Ovary (tissue), 9 donors: ENCODE data around the gene TSPAN32. TPM values are rescaled to one million over a fixed set of nuclear protein-coding genes. Genes with fewer than 3 reads are reported as not detected.

Source experiments
- DNase-seq, 5 donors: peaks; one replicate each; pipeline ENCODE4 v3.0.0-alpha.2; 2019 to 2020
- H3K27ac ChIP-seq, 2 donors: fragments of 200-600 bp; one replicate each; pipeline versions ENCODE4 v1.5.1 to v1.8.0; 2019 to 2022
- H3K27me3 ChIP-seq: fragments of 200-600 bp; one replicate; pipeline ENCODE4 v1.8.0; 2022
- H3K36me3 ChIP-seq: fragments of 200-600 bp; sonication (generic); one replicate; pipeline ENCODE4 v1.5.1; 2019
- H3K4me1 ChIP-seq: one replicate; pipeline ENCODE4 v1.8.1; 2013; ENCODE audit warnings: mild to moderate bottlenecking, moderate library complexity; ENCODE audit not compliant: insufficient read depth
- H3K4me3 ChIP-seq: fragments of 200-600 bp; sonication (generic); one replicate; pipeline ENCODE4 v1.5.1; 2017
- H3K9me3 ChIP-seq, 2 donors: fragments of 200-600 bp in 1 of 2; sonication (generic) in 1 of 2; one replicate each; pipeline versions ENCODE4 v1.5.1 to v1.8.1; 2013 to 2019; ENCODE audit warnings: mild to moderate bottlenecking in 1 of 2, moderate library complexity in 1 of 2
- EP300 ChIP-seq: sonication (generic); formaldehyde crosslinking; IDR thresholded peaks from one replicate; pipeline ENCODE4 v1.6.1; 2017; ENCODE audit warnings: antibody characterized with exemption
- POLR2A ChIP-seq: fragments of 450-650 bp; IDR thresholded peaks from one replicate; pipeline ENCODE4 v1.6.1; 2017; ENCODE audit warnings: antibody characterized with exemption, mild to moderate bottlenecking, moderate library complexity
- WGBS, 3 donors: extraction: QIAGEN DNeasy Blood & Tissue Kit in 1 of 3; methylation state at CpG; one replicate each; pipeline versions ENCODE4 v1.1.5 to v1.1.7; 2013 to 2017; 5-methylcytosine and 5-hydroxymethylcytosine counted together
- intact Hi-C, 4 donors: fragments of 100-400 bp; cut with DNase I; formaldehyde crosslinking; loops; one replicate each; pipeline versions ENCODE4 v1.11.0 to v1.15.1; 2022 to 2023
- polyA plus RNA-seq, 2 donors: library from polyadenylated mRNA; stranded (reverse); fragments of 200-250 nt in 1 of 2; fragments of 350-450 nt in 1 of 2; fragmentation: Illumina TruSeq in 1 of 2; extraction: RNeasy Lipid Tissue Mini Kit (QIAGEN cat#74804) in 1 of 2; gene quantifications; one replicate each; pipeline ENCODE4 v1.2.3, GENCODE V29; 2013 to 2014
- total RNA-seq, 7 donors: library from RNA; depleted of rRNA in 2 of 7; stranded (reverse); fragments of >200 nt in 2 of 7; fragmentation: NEBNext Ultra II Directional in 3 of 7; extraction: Animal tissue kit (Norgen Biotek cat#: 25700) in 3 of 7; gene quantifications; one replicate each; pipeline versions ENCODE4 v1.1.0 to v1.2.4, GENCODE V29; 2016 to 2023
- TF ChIP-seq, protein P1 (sequence below), 3 donors: fragments of 450-650 bp in 2 of 3; fragments of 200-600 bp in 1 of 3; IDR thresholded peaks; one replicate each; pipeline versions ENCODE4 v1.5.1 to v1.8.0; 2016 to 2022; ENCODE audit warnings: antibody characterized with exemption in 3 of 3, mild to moderate bottlenecking in 1 of 3
- donor health status: DM: no; HTN: no; CAD: no; lungs with moderate emphysema.
- donor health status: DM: no; HTN: no; CAD: no.
- donor health status: Bipolar disorder and iron deficiency.
- donor health status: DM: yes; HTN: yes; CAD: no.
- donor health status: DM: no; HTN: no; CAD: no.
- donor health status: DM: yes; HTN: yes; CAD: no.

TSPAN32 gene
- total and polyA plus RNA-seq, 9 donors = 0.63 to 3.9 (median 1.3) TPM; not detected in 2

- H3K4me1 ChIP-seq = peaks cover 25% of the 10 kb centered on the region
- H3K9me3 ChIP-seq = no peaks in the 10 kb centered on the region
- H3K27ac ChIP-seq = no peak overlapping the region
- DNase-seq = peak in 2 of 5 donors; percentile 28 to 35
- no peaks in the 10 kb centered on the region for H3K27me3 ChIP-seq
- TF ChIP-seq, protein P1, sequence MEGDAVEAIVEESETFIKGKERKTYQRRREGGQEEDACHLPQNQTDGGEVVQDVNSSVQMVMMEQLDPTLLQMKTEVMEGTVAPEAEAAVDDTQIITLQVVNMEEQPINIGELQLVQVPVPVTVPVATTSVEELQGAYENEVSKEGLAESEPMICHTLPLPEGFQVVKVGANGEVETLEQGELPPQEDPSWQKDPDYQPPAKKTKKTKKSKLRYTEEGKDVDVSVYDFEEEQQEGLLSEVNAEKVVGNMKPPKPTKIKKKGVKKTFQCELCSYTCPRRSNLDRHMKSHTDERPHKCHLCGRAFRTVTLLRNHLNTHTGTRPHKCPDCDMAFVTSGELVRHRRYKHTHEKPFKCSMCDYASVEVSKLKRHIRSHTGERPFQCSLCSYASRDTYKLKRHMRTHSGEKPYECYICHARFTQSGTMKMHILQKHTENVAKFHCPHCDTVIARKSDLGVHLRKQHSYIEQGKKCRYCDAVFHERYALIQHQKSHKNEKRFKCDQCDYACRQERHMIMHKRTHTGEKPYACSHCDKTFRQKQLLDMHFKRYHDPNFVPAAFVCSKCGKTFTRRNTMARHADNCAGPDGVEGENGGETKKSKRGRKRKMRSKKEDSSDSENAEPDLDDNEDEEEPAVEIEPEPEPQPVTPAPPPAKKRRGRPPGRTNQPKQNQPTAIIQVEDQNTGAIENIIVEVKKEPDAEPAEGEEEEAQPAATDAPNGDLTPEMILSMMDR (IDR thresholded peaks at IDR 0.05) = no peak
- TF ChIP-seq POLR2A (no peak), EP300 (no peak)
- no peaks in the 10 kb centered on the region for H3K36me3 ChIP-seq
- WGBS, 3 donors = 75 to 84% (median 83%) methylated on average over 22 of the region's 22 CpGs
- intact Hi-C loops = loop anchor here in 2 of 4 donors (5.0 kb wide), 2 partner anchors 65 to 70 kb away; partner anchors contain the start of gene CD81 (in 1 of the 2)
- H3K4me3 ChIP-seq = no peak overlapping the region
Measured at GRCh38 chr11:2312232-2313042, 10.6 kb downstream of the TSPAN32 start.

DNA sequence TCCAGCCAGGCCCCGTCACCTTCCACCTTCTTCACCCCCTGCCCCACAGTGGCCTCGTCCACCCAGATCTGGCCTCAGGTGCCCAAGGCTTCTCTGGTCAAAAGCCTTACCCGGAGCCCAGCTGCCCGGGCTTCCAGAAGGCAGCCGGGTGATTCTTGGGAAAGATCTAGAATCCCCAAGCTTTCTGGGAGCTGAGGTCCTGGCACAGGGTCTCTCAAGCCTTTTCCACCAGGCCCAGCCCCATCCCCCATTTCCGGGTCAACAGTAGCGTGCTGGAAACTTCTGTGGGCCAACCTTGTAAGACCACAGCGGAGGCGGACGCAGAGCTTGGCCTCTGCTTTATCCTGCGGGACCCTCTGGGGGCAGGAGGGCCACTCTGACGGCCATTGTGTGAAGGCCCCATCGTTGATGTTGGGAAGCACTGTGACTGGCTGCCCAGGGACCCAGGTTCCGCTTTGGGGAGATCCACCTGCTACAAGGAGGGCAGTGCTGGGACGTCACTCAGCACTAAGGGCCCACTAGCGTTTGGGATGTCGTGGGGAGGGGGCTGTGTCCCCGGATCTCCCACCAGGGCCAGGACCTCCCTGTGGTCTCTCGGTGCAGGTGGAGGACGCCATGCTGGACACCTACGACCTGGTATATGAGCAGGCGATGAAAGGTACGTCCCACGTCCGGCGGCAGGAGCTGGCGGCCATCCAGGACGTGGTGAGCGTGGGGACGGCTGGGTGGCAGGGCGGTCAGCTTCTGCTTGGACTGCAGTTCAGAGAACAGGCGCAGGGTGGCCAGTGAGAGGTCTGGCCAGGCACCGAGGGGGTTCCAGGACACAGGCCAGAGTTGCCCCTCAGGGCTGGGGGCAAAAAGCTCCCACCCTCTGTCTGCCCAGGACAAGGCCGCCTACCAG, 11.5 kb downstream of the TSPAN32 start:
- intact Hi-C loops = loop anchor here in 2 of 4 donors (5.0 kb wide), 2 partner anchors 64 to 69 kb away; partner anchors contain the start of gene CD81 (in 1 of the 2)
- Histone ChIP-seq H3K27ac (peak overlapping the region; percentile 12 to 83), H3K36me3 (no peaks in the 10 kb centered on the region)

DNA sequence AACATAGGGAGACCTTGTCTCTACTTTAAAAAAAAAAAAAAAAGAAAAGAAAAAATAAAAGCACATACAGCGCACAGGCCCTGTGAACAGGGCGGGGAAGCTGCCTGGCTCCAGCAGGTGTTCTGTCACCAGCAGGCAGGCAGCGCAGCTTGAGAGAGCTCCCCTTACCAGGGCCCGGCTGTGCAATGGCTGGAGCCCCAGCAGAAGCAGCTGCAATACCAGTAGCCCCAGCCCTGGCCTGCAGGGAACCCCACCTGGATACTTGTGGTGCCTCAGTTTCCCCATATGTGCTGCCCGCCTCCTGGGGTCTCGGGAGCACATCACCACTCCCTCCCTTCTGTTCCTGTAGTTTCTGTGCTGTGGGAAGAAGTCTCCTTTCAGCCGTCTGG, 12.3 kb downstream of the TSPAN32 start:
- Histone ChIP-seq H3K9me3 (no peaks in the 10 kb centered on the region), H3K27ac (peak overlapping the region; percentile 68 to 83), H3K4me1 (peaks cover 22% of the 10 kb centered on the region), H3K27me3 (no peaks in the 10 kb centered on the region), H3K36me3 (no peaks in the 10 kb centered on the region), H3K4me3 (no peak overlapping the region)
- TF ChIP-seq EP300 (no peak), POLR2A (no peak)
- TF ChIP-seq, protein P1 (IDR thresholded peaks at IDR 0.05) = no peak
- intact Hi-C loops = loop anchor here in 2 of 4 donors (5.0 kb wide), 2 partner anchors 63 to 68 kb away; partner anchors contain the start of gene CD81 (in 1 of the 2)
- WGBS, 3 donors = 77 to 83% (median 77%) methylated on average over 7 of the region's 7 CpGs
- peak in 2 of 5 donors; percentile 22 to 43 for DNase-seq

More for the DNA sequence above, 11.5 kb downstream of the TSPAN32 start:
- no peak overlapping the region for H3K4me3 ChIP-seq
- TF ChIP-seq POLR2A = no peak
- TF ChIP-seq EP300 = no peak
- TF ChIP-seq, protein P1 (IDR thresholded peaks at IDR 0.05) = no peak
- no peaks in the 10 kb centered on the region for H3K27me3 ChIP-seq
- 87 to 91% (median 91%) methylated on average over 34 of the region's 34 CpGs for WGBS, 3 donors
- H3K4me1 ChIP-seq = peaks cover 22% of the 10 kb centered on the region
- peak in 3 of 5 donors; percentile 21 to 54 (median 54) for DNase-seq
- no peaks in the 10 kb centered on the region for H3K9me3 ChIP-seq
